Stimulated activated CD4-positive, alpha-beta T cell treated with anti-CD3 and anti-CD28 coated beads, TNF-alpha, amount 100 ng/mL, for 48 hours (primary cell): Measurements from ENCODE around the gene ERCC2.

Experiments used
- DNase-seq, 3 donors: peaks; one replicate each; pipeline ENCODE4 v3.0.0-alpha.2; 2020; ENCODE audit warnings: low read depth in 3 of 3

Gene ERCC2

GRCh38 chr19:45401815-45402214, 31.4 kb upstream of the ERCC2 start:
- no peak for DNase-seq

- DNase-seq, result no peak
These were observed 29.8 kb upstream of the ERCC2 start for GRCh38 chr19:45400192-45400591.

- no peak for DNase-seq
These were observed 25.6 kb upstream of the ERCC2 start for GRCh38 chr19:45395821-45396617.

DNA sequence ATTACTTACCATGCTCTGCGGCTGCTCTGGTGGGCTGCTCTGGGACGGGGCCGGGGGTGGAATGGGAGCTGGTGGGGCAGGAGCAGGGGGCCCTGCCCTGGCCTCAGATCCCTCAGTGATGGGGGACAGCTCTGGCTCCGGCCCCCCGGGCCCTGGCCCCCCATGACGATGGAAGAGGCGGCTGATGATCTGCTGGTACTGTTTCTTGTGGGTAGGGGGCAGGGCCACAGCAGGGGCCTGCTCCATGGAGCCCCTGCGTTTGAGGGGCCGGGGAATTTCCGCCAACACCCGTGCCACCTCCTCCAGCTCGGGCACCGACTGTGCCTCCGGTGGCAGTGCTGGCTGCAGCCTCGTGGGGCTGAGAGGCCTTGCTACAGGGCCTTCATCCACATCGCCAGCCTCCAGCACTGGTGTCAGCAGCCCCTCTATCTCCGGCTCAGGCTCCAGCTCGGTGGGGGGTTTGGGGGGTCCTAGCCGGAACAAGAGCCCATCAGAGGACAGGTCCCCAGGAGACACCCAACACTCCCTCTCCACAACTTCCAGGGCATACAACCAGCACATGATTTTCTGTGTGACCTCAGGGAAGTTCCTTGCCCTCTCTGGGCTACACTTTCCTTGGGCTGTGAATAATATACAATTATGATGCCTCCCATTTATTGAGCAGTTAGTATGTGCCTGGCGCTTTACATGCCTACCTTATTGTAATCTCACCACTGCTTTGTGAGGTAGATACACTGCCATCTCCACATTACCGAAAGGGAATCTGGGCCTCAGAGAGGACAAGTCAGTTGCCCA, 21.7 kb upstream of the ERCC2 start:
- no peak for DNase-seq

- DNase-seq, result no peak
These were observed 21.0 kb upstream of the ERCC2 start for GRCh38 chr19:45391346-45391745.

DNA sequence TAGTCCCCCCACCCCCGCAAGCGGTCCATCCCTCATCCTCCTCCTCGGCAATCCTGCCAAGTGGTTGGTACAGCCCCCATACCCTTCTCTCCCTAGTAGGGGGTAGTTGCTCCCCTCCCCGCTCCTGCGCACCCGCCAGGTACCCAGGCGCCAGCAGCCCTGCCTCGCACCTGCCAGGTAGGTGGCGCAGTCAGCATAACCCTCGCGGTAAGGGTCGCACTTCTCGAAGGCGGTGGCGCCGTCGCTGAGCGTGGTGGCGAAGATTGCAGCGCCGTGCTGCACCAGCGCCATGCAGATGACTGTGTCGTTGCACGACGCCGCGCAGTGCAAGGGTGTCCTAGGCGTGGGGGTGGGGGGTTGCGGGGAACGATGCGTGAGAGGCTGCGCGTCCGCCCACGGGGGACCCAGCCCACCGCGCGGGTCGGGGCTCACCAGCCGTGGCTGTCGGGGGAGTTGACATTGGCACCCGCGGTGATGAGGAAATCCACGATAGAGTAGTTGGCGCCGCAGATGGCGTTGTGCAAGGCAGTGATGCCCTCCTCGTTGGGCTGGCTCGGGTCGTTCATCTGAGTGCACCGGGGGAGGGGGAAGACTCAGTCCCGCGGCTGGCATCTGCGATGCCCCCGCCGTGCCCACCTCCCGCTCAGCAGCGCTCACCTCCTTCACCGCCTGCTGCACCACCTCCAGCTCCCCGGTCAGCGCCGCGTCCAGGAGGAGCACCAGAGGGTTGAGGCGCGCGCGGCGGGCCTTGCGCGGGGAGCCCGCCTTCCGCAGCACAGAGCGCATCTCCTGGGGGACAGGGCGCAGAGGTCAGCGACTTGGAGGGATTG, 15.2 kb upstream of the ERCC2 start:
- DNase-seq, result no peak

- DNase-seq, result no peak
These were observed 12.1 kb upstream of the ERCC2 start for GRCh38 chr19:45382426-45382825.

- no peak for DNase-seq
These were observed 9.7 kb upstream of the ERCC2 start for GRCh38 chr19:45380107-45380506.

GRCh38 chr19:45376045-45376724, 5.8 kb upstream of the ERCC2 start:
- no peak for DNase-seq

DNA sequence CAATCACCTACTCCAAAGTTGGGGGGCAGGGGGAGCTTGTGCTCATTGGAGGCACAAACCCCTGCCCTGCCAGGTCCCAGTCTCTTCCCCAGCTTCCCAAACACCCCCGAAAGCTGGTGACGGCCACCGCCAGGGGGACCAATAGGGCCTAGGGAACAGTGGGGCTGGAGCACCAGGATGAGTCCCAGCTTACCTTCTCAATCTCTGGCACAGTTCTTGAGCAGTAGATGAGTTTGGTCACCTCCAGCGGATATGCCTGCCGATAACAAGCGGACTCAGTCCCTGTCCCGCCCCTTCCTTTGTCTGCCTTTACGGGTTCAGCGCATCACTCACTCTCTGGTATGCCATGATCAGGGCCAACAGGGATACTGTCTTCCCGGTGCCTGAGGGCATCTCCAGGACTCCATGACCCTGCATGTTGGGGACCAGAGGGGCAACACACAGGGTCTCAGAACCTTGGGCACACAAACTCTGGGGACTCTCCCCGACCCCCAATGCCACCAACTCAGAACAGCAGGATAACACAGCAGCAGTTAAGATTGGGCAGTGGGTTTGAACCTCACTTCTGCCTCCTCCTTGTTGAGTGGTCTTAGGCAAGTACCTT, 1.5 kb downstream of the ERCC2 start:
- no peak for DNase-seq

DNA sequence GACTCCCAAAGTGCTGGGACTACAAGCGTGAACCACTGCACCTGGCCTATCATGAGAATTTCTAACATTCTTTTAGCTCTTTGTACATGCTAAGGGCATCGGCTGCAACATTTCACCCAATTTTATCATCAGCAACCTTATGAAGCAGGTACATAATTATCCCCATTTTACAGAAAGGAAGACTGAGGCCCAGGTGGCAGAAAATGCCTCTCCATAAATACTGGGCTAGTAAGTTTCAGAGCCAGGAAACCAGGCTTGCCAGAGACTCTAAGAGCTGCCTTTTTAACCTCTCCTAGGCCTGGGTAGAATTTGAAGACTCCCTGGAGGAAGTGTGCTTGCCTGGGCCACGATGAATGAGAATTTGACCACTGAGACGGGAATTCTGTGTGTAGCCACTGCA, 2.2 kb downstream of the ERCC2 start:
- no peak for DNase-seq

- DNase-seq, result no peak
These were observed 5.7 kb downstream of the ERCC2 start for GRCh38 chr19:45364696-45365095.

- no peak for DNase-seq
These were observed 6.4 kb downstream of the ERCC2 start for GRCh38 chr19:45363861-45364459.

DNA sequence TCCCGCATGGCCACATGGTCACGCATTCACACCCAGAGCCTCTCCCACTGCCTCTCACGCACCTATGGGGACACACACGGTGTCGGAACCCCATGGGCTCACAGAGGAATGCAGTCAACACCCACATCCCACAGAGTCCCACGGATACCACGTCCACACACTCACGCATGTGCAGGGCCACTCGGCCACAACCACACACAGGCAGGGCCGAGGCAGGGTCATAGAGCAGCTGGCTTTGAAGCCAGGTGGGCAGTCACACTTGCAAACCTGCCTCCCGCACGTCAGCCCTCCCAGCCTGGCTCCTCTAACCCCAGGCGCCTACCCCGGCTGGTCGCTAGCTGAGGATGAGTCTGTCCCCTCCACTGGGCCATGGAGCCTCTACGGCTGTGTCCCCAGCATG, 8.1 kb downstream of the ERCC2 start:
- no peak for DNase-seq

- no peak for DNase-seq
These were observed 8.8 kb downstream of the ERCC2 start for GRCh38 chr19:45361608-45362007.

DNA sequence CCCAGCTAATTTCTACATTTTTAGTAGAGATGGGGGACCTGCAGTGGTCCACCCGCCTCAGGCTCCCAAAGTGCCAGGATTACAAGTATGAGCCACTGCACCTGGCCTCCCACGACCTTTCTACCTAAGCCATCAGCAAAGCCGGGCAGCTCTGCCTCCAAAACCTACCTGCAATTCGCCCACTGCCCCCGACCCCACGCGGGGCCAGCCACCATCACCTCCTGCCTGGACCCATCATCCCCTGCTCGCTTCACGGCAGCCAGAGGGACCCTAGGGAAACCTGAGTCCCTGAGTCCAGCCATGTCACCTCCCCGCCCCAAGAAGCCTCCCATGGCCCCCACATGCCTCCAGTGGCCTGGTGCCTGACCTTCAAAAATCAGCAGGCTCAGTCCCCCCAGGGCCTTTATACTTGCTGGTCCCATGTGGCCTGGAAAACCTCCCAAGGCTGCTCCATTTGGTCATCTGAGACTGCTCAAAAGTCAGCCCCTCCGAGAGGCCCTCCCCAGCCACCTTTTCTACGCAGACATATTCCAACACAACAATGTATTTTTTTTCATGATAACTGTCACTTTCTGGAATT, 12.1 kb downstream of the ERCC2 start:
- DNase-seq, result no peak

GRCh38 chr19:45357445-45357783, 13.0 kb downstream of the ERCC2 start:
- no peak for DNase-seq

DNA sequence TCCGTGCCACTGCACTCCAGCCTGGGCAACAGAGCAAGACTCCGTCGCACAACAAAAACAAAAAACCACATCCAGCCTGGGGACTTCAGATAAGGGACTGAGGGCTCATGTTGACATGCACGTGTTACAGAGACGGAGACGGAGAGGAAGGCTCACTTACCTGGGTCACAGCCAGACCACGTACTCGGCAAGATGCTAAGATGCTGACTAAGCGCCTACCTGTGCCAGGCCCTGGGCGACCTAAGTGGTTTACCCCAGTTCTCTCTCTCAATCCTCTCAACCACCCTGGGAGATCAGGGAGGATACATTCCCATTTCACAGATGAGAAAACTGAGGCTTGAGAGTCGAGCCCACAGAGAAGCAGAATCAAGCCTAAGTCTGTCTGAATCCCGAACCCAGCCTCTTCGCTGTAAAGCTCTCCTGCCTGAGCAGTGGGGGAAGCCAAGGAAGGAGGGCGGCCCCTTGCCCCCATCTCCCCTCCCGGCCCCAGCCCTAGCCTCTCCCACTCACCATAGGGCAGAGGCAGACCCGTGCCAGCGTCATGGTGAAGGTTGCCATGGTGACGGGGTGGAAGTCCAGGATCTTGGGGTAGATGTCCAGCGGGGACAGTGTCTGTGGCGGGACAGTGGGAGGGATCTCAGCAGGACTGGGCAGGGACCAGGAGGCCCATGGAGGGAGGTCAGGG, 13.5 kb downstream of the ERCC2 start:
- no peak for DNase-seq

GRCh38 chr19:45355910-45356309, 14.5 kb downstream of the ERCC2 start:
- no peak for DNase-seq

DNA sequence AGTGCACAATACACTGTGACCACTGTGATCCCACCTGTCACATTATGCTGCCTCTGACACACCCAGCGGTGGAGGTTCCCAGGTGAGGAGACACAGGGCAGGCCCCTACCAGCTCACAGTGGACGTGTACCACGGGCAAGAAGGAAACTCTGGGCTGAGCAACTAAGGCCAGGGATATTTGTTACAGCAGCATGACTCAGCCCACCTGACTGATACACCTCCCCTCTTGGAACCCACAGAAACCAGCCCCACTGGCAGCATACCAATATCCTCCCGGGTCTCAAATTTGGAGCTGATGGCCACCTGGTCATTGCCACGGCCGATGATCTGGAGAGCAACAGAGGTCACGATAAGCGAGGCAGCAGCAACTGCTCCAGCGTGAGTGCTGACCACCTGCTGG, 15.0 kb downstream of the ERCC2 start:
- DNase-seq, result no peak
